Right lobe of liver (tissue), 4 donors: ENCODE measurements around the gene EDIL3.

ENCODE experiments used
- POLR2A ChIP-seq: fragments of 450-650 bp; IDR thresholded peaks from one replicate; pipeline ENCODE4 v1.6.1; 2017; ENCODE audit warnings: antibody characterized with exemption, mild to moderate bottlenecking
- TF ChIP-seq, protein P1 (sequence below), 4 donors: fragments of 200-600 bp in 3 of 4; fragments of 450-650 bp in 1 of 4; IDR thresholded peaks; one replicate each; pipeline versions ENCODE4 v1.5.1 to v1.8.0; 2016 to 2022; ENCODE audit warnings: antibody characterized with exemption in 4 of 4, mild to moderate bottlenecking in 2 of 4
- donor health status: DM: no; HTN: no; CAD: no.
- donor health status: DM: no; HTN: no; CAD: no.
- donor health status: DM: no; HTN: yes; CAD: no.

- TF ChIP-seq POLR2A = no peak
- TF ChIP-seq, protein P1, sequence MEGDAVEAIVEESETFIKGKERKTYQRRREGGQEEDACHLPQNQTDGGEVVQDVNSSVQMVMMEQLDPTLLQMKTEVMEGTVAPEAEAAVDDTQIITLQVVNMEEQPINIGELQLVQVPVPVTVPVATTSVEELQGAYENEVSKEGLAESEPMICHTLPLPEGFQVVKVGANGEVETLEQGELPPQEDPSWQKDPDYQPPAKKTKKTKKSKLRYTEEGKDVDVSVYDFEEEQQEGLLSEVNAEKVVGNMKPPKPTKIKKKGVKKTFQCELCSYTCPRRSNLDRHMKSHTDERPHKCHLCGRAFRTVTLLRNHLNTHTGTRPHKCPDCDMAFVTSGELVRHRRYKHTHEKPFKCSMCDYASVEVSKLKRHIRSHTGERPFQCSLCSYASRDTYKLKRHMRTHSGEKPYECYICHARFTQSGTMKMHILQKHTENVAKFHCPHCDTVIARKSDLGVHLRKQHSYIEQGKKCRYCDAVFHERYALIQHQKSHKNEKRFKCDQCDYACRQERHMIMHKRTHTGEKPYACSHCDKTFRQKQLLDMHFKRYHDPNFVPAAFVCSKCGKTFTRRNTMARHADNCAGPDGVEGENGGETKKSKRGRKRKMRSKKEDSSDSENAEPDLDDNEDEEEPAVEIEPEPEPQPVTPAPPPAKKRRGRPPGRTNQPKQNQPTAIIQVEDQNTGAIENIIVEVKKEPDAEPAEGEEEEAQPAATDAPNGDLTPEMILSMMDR (IDR thresholded peaks at IDR 0.05) = no peak
Observed at GRCh38 chr5:84392836-84393235, 8.2 kb upstream of the EDIL3 start.
